ENCODE results near the gene SPIN1. TPM values are rescaled to one million over a fixed set of nuclear protein-coding genes. Genes with fewer than 3 reads are reported as not detected.
"Not testable (repeated sequence)": the region's sequence is repeated elsewhere in the genome, so short reads cannot be mapped to it uniquely, and the experiment has no call there.

Gene SPIN1
- total RNA-seq, 4 donors from 2014 or later = 44.3 to 49.6 (median 49.5) TPM

DNA sequence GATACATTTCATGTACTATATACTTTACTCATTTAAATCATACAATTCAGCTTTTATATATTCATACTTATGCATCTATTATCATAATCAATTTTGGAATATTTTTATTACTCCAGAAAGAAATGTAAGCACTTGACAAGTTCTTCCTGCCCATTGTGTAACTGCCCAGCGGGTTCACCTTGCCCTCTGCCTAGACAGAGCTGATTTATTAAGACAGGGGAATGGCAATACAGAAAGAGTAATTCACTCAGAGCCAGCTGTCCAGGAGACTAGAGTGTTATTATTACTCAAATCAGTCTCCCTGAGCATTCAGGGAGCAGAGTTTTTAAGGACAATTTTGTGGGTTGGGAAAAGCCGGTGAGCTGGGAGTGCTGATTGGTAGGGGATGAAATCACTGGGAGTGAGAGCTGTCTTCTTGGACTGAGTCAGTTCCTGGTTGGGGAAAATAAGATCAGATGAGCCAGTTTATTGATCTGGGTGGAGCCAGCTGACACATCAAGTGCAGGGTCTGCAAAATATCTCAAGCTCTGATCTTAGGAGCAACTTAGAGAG lies 16.1 kb upstream of the SPIN1 start:
- intact Hi-C loops (cut with DNase I; ENCODE audit: low total_unique reads) = no loop called here

DNA sequence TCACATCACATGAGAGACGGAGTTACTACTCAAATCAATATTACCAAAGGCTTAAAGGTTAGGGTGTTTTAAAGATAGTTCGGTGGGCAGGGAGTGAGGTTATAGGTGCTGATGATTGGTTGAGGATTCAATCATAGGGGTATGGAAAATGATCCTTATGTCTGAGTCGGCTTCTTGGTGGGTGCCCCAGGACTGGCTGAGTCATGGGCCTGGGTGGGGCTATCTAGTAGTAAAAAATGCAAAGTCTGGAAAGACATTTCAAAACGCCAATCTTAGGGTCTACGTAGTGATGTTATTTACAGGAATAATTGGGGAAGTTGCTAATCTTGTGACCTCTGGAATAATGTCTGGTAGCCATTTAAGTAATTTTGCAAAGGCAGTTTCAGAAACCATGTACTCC lies 15.2 kb upstream of the SPIN1 start:
- no peak for DNase-seq (ENCODE audit: low spot score in 2 of 2)
- no peak overlapping the region for H3K4me3 ChIP-seq (ENCODE audit: low read depth, poor library complexity, severe bottlenecking)
- WGBS, 2 donors = 67 to 70% methylated on average over 5 of the region's 5 CpGs
- intact Hi-C loops (cut with DNase I; ENCODE audit: low total_unique reads) = no loop called here
- TF ChIP-seq, protein P1, sequence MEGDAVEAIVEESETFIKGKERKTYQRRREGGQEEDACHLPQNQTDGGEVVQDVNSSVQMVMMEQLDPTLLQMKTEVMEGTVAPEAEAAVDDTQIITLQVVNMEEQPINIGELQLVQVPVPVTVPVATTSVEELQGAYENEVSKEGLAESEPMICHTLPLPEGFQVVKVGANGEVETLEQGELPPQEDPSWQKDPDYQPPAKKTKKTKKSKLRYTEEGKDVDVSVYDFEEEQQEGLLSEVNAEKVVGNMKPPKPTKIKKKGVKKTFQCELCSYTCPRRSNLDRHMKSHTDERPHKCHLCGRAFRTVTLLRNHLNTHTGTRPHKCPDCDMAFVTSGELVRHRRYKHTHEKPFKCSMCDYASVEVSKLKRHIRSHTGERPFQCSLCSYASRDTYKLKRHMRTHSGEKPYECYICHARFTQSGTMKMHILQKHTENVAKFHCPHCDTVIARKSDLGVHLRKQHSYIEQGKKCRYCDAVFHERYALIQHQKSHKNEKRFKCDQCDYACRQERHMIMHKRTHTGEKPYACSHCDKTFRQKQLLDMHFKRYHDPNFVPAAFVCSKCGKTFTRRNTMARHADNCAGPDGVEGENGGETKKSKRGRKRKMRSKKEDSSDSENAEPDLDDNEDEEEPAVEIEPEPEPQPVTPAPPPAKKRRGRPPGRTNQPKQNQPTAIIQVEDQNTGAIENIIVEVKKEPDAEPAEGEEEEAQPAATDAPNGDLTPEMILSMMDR (IDR thresholded peaks at IDR 0.05) = no peak
- no peak for TF ChIP-seq POLR2A (IDR thresholded peaks at IDR 0.05)

More for the DNA sequence above, 16.1 kb upstream of the SPIN1 start:
- 61 to 62% methylated on average over 2 of the region's 2 CpGs for WGBS, 2 donors
- TF ChIP-seq, protein P1 (IDR thresholded peaks at IDR 0.05) = no peak
- TF ChIP-seq POLR2A (IDR thresholded peaks at IDR 0.05) = no peak
- no peak overlapping the region for H3K4me3 ChIP-seq (ENCODE audit: low read depth, poor library complexity, severe bottlenecking)
- no peak for DNase-seq (ENCODE audit: low spot score in 2 of 2)

DNA sequence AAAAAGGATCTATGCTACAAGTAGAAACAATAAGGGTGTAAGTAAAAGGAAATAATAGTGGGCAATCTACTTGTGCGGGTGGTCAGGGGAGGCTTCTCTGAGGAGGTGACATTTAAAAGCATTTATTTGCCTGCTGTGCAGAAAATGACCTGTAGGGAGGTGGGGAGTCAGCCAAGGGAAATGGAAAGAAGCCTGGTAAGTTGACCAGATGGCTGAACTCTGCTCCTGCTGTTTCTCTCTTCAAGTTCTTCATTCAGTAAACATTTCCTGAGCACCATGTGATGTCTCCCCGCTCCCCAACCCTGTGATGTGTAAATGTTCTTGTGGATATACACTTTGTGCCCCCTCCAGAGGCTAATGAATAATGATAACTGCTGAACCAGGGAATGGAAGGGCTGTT lies 9.9 kb upstream of the SPIN1 start:
- WGBS, 2 donors = 53 to 65% methylated on average over 2 of the region's 2 CpGs

DNA sequence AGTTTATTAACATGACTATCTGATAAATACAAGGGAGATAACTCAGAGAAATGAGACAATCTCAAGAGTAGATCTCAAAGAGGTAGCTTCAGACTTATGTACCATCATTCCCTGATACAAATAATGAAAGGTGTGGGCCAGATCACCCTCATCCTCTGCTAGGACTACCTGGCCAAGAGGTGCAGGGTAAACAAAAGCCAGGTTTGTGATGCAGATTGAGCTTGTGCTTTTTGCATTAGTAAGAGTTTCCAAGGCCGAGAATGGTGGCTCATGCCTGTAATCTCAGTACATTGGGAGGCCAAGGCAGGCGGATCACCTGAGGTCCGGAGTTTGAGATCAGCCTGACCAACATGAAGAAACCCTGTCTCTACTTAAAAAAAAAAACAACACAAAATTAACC lies 8.9 kb upstream of the SPIN1 start:
- 88 to 95% methylated on average over 3 of the region's 3 CpGs for WGBS, 2 donors
- intact Hi-C loops (cut with DNase I; ENCODE audit: low total_unique reads) = no loop called here
- DNase-seq (ENCODE audit: low spot score in 2 of 2) = no peak
- TF ChIP-seq, protein P1 (IDR thresholded peaks at IDR 0.05) = no peak
- no peak for TF ChIP-seq POLR2A (IDR thresholded peaks at IDR 0.05)
- H3K4me3 ChIP-seq (ENCODE audit: low read depth, poor library complexity, severe bottlenecking) = no peak overlapping the region

More for the DNA sequence above, 9.9 kb upstream of the SPIN1 start:
- TF ChIP-seq POLR2A (IDR thresholded peaks at IDR 0.05) = no peak
- TF ChIP-seq, protein P1 (IDR thresholded peaks at IDR 0.05) = no peak
- H3K4me3 ChIP-seq (ENCODE audit: low read depth, poor library complexity, severe bottlenecking) = no peak overlapping the region
- no peak for DNase-seq (ENCODE audit: low spot score in 2 of 2)
- intact Hi-C loops (cut with DNase I; ENCODE audit: low total_unique reads) = no loop called here

DNA sequence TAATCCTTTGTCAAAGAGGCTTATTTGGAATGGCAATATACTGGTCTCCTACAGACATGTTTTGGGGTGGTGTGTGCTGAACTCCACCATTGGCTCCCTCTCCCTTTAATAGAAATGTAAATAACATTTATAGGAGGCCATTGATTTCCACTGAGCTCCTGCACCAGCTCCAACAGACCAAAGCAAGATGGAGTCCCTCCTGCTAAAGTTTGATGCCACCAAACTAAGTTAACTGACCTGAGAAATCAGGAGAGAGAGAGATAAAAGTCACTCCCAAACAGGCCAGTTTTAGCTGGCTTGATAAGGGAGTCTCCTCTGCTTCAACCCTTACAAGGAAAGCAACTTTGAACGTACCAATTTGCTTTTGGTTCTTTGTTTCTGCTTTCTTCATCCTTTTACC lies 8.1 kb upstream of the SPIN1 start:
- TF ChIP-seq, protein P1 (IDR thresholded peaks at IDR 0.05) = no peak
- TF ChIP-seq POLR2A (IDR thresholded peaks at IDR 0.05) = no peak
- DNase-seq (ENCODE audit: low spot score in 2 of 2) = no peak
- WGBS, 2 donors = 77 to 93% methylated on average over 1 of the region's 1 CpG
- intact Hi-C loops (cut with DNase I; ENCODE audit: low total_unique reads) = loop anchor here (10.0 kb wide), 1 partner anchor 705 kb away; no protein-coding TSS in a partner anchor
- no peak overlapping the region for H3K4me3 ChIP-seq (ENCODE audit: low read depth, poor library complexity, severe bottlenecking)

DNA sequence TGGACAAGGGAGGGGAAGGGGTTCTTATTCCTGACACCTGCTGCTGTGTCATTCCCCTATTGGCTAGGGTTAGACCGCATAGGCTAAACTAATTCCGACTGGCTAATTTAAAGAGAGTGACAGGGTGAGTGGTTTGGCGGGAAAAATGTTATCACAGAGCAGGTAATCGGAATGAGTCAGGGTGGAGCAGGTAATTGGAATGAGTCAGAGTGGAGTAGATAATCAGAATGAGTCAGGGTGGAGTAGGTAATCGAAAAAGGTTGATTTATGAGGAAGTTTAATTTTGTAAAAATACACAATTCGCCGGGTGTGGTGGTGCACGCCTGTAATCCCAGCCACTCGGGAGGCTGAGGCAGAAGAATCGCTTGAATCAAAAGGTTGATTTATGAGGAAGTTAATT lies 6.9 kb upstream of the SPIN1 start:
- DNase-seq (ENCODE audit: low spot score in 2 of 2); H3K4me3 ChIP-seq (ENCODE audit: low read depth, poor library complexity, severe bottlenecking): not testable (repeated sequence)
- intact Hi-C loops (cut with DNase I; ENCODE audit: low total_unique reads) = loop anchor here (10.0 kb wide), 1 partner anchor 707 kb away; no protein-coding TSS in a partner anchor
- WGBS, 2 donors = 68 to 72% methylated on average over 10 of the region's 10 CpGs
